ENCODE results near the gene FRMPD1.

The FRMPD1 gene

GRCh38 chr9:37784616-37785483, 134.1 kb downstream of the FRMPD1 start, which contains the start of gene EXOSC3:
Gene EXOSC3, minus strand, starts transcription at chr9:37785064. Its CDS starts 20 bp downstream, at chr9:37785044.
- DNase-seq, result peak; percentile 87

GRCh38 chr9:37787059-37787458, 136.3 kb downstream of the FRMPD1 start:
- DNase-seq, result no peak

GRCh38 chr9:37788332-37788731, 137.6 kb downstream of the FRMPD1 start:
- no peak for DNase-seq

GRCh38 chr9:37790096-37790495, 139.3 kb downstream of the FRMPD1 start:
- DNase-seq, result no peak

GRCh38 chr9:37792122-37792521, 141.4 kb downstream of the FRMPD1 start:
- no peak for DNase-seq

GRCh38 chr9:37796232-37796631, 145.5 kb downstream of the FRMPD1 start:
- DNase-seq, result no peak

Measured in fibroblast of skin of abdomen (primary cell).